ENCODE data around the gene CIDEB.

The CIDEB gene

GRCh38 chr14:24269910-24270536 is 37.8 kb downstream of the CIDEB start:
- DNase-seq (ENCODE audit: low spot score), result no peak

- DNase-seq (ENCODE audit: low spot score), result no peak
These were observed 38.4 kb downstream of the CIDEB start for GRCh38 chr14:24269368-24269767.

GRCh38 chr14:24268225-24268624 is 39.6 kb downstream of the CIDEB start:
- DNase-seq (ENCODE audit: low spot score), result no peak

DNA sequence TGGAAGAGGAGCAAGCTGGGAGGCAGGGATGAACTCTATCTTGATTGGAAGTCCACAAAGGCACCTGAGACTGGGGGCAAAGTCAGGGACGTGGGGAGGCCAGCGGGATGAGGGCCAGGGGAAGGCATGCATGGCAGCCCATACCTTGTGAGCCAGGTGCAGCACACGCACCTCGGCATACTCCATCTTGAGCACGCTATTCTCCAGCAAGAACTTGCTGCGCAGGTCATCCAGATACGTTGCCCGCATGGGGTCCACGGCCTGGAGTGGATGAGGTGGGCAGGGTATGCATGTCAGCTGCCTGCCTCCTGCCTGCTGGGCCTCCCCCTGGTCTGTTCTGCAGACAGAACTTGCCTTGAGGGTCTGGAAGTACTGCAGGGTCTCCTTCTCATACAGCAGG is 40.3 kb downstream of the CIDEB start:
- DNase-seq (ENCODE audit: low spot score), result no peak

GRCh38 chr14:24266344-24267244 is 41.2 kb downstream of the CIDEB start:
- DNase-seq (ENCODE audit: low spot score), result no peak

- no peak for DNase-seq (ENCODE audit: low spot score)
These were observed 43.5 kb downstream of the CIDEB start for GRCh38 chr14:24264298-24264697.

DNA sequence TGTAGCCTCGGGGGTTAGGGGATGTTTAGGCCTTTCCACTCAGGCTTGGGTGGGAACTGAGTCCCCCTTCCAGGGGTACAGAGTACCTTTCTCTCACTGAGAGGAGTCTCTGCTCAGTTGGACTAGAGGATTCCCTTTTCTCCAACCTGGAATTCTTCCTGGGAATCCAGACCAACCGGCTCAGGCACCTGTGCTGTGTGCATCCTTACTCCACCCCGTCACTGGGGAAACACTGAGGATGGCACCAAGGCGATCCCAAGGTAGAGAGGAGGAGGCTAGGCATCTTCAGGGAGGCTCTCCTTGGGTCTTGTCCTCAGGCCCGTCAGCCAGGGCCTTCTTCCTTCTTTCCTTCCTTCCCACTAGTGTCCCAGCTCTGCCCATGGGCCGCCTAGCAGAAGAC is 43.9 kb downstream of the CIDEB start:
- DNase-seq (ENCODE audit: low spot score), result no peak

GRCh38 chr14:24262821-24263733 is 44.7 kb downstream of the CIDEB start, which contains the start of gene TGM1:
TSS of gene TGM1 (minus strand) at chr14:24263177. CDS start at chr14:24262352, 825 bp downstream.
- no peak for DNase-seq (ENCODE audit: low spot score)

- DNase-seq (ENCODE audit: low spot score), result no peak
These were observed 45.8 kb downstream of the CIDEB start for GRCh38 chr14:24261969-24262327.

- DNase-seq (ENCODE audit: low spot score), result no peak
These were observed 46.4 kb downstream of the CIDEB start for GRCh38 chr14:24261256-24261968.

DNA sequence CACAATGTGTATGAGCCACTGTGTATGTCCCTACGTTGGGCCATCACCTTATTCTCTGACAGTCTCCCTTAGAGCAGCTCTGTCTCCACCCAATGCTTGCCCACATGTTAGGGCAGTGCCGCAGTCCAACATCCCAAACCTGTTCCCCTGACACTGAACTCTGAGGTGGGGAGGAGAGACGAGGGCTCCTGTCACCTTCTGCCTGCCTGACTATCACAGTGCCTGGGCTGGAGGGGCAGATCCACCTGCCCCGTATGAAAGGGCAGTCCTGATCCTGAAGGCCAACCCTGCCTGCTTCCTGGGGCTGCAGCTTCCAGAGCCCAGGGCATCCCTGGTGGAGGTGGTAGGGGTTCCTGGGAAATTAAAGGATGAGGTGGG is 47.0 kb downstream of the CIDEB start:
- no peak for DNase-seq (ENCODE audit: low spot score)

- no peak for DNase-seq (ENCODE audit: low spot score)
These were observed 47.6 kb downstream of the CIDEB start for GRCh38 chr14:24260026-24260779.

DNA sequence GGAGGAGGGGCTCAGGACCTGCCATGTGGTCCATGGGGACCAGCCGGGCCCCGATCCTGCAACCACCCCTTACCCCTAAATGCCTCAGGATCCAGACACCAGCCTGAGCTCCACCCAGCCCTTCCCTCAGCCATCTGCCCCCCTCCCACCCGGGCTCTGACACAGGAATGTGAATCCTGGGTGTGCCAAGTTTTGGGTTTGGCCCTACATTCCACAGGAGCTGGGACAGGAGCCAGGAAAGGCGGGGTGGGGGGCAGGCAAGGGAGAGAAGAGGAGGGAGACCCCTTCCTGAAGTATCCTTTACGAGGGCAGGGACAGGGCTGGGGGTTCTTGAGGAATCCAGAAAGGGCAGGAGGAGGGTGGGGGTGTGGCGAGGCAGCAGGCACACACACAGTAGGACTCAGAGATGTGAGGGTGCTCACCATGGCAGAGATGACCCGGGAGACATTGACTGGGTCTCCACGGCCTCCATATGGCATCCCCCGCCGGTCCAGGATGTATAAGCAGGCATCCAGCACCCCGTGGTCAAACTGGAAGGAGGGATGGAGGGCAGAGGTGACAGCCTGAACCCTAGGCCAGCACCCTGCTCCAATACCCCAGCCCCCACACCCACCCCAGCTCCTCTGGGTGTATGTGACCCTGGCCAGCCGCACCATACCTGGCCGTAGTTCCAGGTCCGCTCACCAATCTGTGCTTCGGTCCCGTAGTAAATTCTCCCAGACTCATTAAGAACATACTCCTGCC is 48.3 kb downstream of the CIDEB start:
- no peak for DNase-seq (ENCODE audit: low spot score)

DNA sequence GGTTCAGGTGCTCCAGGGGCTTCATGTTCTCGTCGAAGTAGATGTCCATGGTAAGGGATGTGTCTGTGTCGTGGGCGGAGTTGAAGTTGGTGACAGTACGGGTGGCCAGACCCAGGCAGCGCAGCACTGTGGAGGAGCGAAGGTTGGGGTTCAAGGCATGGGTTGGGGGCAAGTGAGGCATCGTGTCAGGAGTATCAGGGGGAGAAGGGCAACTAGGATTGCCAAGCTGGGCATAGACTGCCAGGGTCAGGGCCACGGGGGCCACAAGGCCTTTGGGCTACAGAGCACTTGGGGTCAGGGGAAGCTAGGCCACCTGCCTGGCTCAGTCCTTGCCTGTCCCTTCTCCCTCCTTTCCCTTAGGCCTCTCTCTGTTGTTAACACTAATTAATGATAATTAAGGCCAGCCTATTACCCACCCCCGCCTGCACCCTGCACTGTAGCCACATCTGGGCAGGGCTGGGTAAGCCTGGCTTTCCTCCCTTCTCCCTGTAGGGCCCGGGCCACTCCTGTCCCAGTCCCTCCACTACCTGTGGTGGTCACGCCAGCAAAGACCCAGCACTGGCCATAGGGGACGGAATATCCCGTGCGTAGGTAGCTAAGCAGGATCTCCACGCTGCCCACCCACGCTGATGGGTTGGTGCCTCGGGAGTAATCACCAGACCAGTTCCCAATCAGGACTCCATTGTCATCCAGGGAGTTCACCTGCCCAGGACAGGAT is 49.1 kb downstream of the CIDEB start:
- no peak for DNase-seq (ENCODE audit: low spot score)

DNA sequence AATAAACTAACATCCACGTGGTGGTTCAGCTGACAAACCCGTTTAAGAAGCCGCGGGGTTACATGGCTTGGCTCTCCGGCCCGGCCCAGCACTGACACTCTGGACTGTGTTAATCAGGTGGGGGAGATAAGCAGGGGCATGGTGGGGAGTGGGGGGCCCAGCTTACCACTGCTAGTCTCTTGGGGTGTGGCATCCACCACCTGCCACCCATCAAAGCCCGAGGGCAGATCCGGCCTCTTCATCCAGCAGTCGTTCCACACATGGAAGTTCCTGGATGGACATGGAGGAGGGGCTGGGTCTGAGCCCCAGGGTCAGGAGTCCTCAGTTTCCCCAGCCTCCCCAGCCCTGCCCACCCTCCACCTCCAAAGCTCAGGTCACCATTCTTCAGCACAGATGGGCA is 49.7 kb downstream of the CIDEB start:
- DNase-seq (ENCODE audit: low spot score), result no peak

DNA sequence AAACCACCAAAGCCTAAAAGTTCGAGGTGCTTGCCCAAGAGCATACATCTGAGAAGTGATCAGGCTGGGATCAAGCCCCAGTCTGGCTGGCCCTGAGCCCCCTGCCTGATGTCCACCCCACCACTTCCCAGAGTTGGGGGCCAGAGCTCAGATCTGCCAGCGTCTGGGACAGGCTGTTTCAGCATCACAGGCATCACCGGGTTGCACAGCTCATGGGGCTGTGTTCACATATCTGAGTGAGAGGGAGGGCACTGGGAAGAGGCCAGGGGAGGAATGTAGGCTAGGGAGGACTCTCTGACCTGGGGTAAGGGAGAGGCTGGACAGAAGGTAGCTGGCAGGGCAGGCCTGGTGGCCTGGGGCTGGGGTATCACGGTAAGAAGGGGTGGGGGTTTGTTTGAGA is 50.8 kb downstream of the CIDEB start:
- DNase-seq (ENCODE audit: low spot score), result no peak

- DNase-seq (ENCODE audit: low spot score), result no peak
These were observed 51.7 kb downstream of the CIDEB start for GRCh38 chr14:24255931-24256711.

DNA sequence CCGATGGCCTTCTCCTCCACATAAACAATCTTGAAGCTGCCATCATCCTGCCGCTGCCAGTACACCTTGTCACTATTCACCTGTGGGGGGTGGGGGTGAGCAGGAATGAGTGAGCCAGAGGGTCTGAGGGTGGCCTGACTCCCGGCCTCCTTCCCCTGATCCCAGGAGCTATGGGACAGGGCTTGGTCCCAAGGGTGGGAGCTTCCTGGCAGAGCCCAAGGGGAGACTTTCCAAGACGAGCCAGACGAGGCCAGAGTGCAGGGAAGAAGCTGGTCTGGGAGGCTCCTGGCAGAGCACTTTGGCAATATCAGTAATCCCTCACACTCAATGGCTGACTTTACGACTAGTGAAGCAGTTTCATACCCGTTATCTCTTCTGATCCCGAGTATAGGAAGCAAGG is 52.3 kb downstream of the CIDEB start:
- no peak for DNase-seq (ENCODE audit: low spot score)
